Uterus (tissue), 4 donors: ENCODE data around the gene GTSF1L. TPM values are rescaled to one million over a fixed set of nuclear protein-coding genes. Genes with fewer than 3 reads are reported as not detected.

Experiments
- DNase-seq, 2 donors: peaks; one replicate each; pipeline ENCODE4 v3.0.0-alpha.2; 2019 to 2020
- H3K27ac ChIP-seq, 2 donors: fragments of 200-600 bp; sonication (generic); 1 replicate in 1 of 2; 2 replicates in 1 of 2; pipeline ENCODE4 v1.5.1; 2016 to 2018
- H3K27me3 ChIP-seq, 2 donors: fragments of 200-600 bp; sonication (generic); one replicate each; pipeline ENCODE4 v1.5.1; 2018 to 2019; ENCODE audit warnings: control low read depth in 1 of 2
- H3K36me3 ChIP-seq, 2 donors: fragments of 200-600 bp; sonication (generic); one replicate each; pipeline ENCODE4 v1.5.1; 2019; ENCODE audit warnings: control low read depth in 1 of 2
- H3K4me1 ChIP-seq, 2 donors: fragments of 200-600 bp; sonication (generic); one replicate each; pipeline ENCODE4 v1.5.1; 2018 to 2019; ENCODE audit warnings: control low read depth in 1 of 2
- H3K4me3 ChIP-seq, 2 donors: fragments of 200-600 bp; sonication (generic); 1 replicate in 1 of 2; 2 replicates in 1 of 2; pipeline ENCODE4 v1.5.1; 2018 to 2019; ENCODE audit warnings: mild to moderate bottlenecking in 1 of 2
- H3K9me3 ChIP-seq, 2 donors: fragments of 200-600 bp; sonication (generic); one replicate each; pipeline ENCODE4 v1.5.1; 2019; ENCODE audit warnings: control low read depth in 1 of 2
- POLR2A ChIP-seq, 2 donors: fragments of 450-650 bp; IDR thresholded peaks; one replicate each; pipeline ENCODE4 v1.6.1; 2016; ENCODE audit warnings: antibody characterized with exemption in 2 of 2, mild to moderate bottlenecking in 1 of 2, moderate library complexity in 1 of 2
- intact Hi-C: fragments of 100-400 bp; cut with DNase I; formaldehyde crosslinking; loops from one replicate; pipeline ENCODE4 v1.15.1; 2023; ENCODE audit warnings: low total_unique reads
- total RNA-seq, 4 donors: library from RNA; depleted of rRNA in 3 of 4; stranded (reverse); fragments of >200 nt in 3 of 4; gene quantifications; one replicate each; pipeline versions ENCODE4 v1.1.0 to v1.2.4, GENCODE V29; 2014 to 2023
- TF ChIP-seq, protein P1 (sequence below), 4 experiments: fragments of 200-600 bp in 2 of 4; fragments of 450-650 bp in 2 of 4; sonication (generic) in 2 of 4; IDR thresholded peaks; one replicate each; pipeline ENCODE4 v1.5.1; 2016 to 2019; ENCODE audit warnings: antibody characterized with exemption in 4 of 4, mild to moderate bottlenecking in 2 of 4, moderate library complexity in 1 of 4
- donor health status: DM: yes; HTN: yes; CAD: no.

GTSF1L gene
- total RNA-seq, 4 donors from 2014 or later = not detected

DNA sequence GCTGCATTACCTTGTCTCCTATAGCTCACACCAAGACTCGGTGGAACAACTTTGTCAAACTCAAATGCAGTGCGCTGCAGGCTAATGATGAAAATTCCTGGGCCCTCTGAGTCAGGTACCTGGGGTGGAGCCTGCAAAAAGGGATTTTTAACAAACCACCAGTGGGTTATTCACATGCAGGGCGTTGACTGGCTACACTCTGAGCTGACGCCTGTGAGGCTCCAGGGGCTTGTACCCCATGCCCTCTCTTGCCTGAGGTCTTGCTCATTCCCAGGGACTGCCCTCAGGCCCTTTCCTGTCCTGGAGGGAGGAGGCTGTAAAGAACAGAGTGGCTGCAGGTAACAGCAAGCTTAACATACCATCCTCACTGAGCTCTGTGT, 9.2 kb downstream of the GTSF1L start:
- Histone ChIP-seq H3K9me3 (no peaks in the 10 kb centered on the region), H3K4me1 (no peaks in the 10 kb centered on the region), H3K27ac (no peak overlapping the region), H3K36me3 (no peaks in the 10 kb centered on the region), H3K27me3 (no peaks in the 10 kb centered on the region), H3K4me3 (no peak overlapping the region)
- TF ChIP-seq, protein P1, sequence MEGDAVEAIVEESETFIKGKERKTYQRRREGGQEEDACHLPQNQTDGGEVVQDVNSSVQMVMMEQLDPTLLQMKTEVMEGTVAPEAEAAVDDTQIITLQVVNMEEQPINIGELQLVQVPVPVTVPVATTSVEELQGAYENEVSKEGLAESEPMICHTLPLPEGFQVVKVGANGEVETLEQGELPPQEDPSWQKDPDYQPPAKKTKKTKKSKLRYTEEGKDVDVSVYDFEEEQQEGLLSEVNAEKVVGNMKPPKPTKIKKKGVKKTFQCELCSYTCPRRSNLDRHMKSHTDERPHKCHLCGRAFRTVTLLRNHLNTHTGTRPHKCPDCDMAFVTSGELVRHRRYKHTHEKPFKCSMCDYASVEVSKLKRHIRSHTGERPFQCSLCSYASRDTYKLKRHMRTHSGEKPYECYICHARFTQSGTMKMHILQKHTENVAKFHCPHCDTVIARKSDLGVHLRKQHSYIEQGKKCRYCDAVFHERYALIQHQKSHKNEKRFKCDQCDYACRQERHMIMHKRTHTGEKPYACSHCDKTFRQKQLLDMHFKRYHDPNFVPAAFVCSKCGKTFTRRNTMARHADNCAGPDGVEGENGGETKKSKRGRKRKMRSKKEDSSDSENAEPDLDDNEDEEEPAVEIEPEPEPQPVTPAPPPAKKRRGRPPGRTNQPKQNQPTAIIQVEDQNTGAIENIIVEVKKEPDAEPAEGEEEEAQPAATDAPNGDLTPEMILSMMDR (IDR thresholded peaks at IDR 0.05) = no peak
- no peak for TF ChIP-seq POLR2A (IDR thresholded peaks at IDR 0.05)
- intact Hi-C loops = no loop called here
- DNase-seq = no peak

DNA sequence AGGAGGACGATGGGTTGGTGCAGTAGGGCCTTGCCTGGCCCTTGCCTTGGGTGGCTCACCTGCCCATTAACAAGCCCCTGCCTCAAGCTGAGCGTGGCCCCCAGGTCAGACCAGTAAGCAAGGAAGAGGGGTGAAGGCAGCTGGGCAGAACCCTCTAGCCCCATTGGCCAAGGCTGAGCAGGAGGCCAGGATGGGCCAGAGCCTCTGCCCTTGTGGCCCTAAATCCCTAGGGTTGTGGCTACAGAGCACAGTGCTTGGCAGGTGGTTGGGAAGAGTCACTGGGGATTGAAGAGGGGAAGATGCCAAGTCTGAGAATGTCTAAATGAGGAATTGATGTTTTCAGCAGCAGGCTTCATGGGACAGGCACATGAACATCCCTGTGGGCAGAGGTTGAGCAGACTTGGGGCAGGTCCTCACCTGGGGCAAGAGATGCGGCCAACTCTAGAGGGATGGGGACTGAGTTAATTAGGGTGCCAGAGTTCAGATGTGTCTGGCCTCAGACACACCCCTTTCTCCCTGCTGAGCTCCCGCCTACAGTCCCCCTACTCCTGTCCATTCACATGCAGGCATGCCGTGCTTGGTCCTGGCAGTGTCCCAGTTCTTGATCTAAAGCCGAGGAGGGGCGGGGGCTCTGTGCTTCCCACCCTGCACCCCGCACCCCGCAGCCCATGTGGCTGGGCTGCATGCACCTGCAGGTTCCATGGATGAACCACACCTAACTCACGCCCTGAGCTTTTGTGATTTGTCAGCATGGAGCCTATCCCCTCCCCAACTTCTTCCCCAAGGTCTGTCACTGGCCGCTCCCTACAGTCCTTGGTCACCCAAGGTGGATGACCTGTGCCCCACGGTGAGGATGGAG, 9.8 kb downstream of the GTSF1L start:
- no peak for TF ChIP-seq POLR2A (IDR thresholded peaks at IDR 0.05)
- TF ChIP-seq, protein P1 (IDR thresholded peaks at IDR 0.05) = no peak
- H3K36me3 ChIP-seq = no peaks in the 10 kb centered on the region
- H3K4me3 ChIP-seq = no peak overlapping the region
- H3K27me3 ChIP-seq = no peaks in the 10 kb centered on the region
- no peaks in the 10 kb centered on the region for H3K4me1 ChIP-seq
- DNase-seq = no peak
- H3K9me3 ChIP-seq = no peaks in the 10 kb centered on the region
- H3K27ac ChIP-seq = no peak overlapping the region
- intact Hi-C loops = no loop called here

DNA sequence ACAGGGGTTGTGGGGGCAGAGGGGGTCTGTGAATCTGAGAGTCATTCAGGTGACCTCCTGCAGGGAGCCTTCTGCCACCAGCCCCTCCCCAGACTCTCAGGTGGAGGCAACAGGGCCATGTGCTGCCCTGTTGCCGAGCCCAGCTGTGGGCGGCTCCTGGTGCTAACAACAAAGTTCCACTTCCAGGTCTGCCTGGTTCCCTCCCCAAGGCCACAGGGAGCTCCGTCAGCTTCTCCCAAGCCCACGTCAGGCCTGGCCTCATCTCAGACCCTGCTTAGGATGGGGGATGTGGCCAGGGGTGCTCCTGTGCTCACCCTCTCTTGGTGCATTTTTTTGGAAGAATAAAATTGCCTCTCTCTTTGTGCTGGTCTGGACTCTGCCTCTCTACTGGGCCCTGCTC, 10.7 kb downstream of the GTSF1L start:
- Histone ChIP-seq H3K4me1 (no peaks in the 10 kb centered on the region), H3K36me3 (no peaks in the 10 kb centered on the region), H3K9me3 (no peaks in the 10 kb centered on the region), H3K27ac (no peak overlapping the region), H3K27me3 (no peaks in the 10 kb centered on the region), H3K4me3 (no peak overlapping the region)
- no peak for DNase-seq
- TF ChIP-seq POLR2A (IDR thresholded peaks at IDR 0.05) = no peak
- TF ChIP-seq, protein P1 (IDR thresholded peaks at IDR 0.05) = no peak
- intact Hi-C loops = no loop called here

DNA sequence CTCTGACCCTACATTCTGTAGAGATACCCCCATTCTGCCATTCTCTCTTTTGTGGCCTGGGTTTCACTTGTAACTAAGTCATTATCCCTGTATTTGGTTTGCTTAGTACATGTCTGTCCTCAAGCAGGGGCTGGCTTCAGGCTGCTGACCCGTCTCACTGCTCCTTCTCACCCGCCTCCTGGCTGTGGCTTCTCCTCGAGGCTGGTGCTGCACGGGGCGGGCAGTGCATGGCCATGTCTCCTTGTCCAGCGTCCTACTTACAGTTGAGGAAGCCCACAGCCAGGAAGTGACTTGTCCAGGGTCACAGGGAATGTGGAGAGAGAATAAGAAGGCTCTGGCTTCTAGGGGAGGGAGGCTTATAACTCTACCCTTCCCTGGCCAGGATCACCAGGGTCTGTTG, 11.3 kb downstream of the GTSF1L start:
- no peaks in the 10 kb centered on the region for H3K4me1 ChIP-seq
- no peak overlapping the region for H3K4me3 ChIP-seq
- no peak overlapping the region for H3K27ac ChIP-seq
- no peaks in the 10 kb centered on the region for H3K9me3 ChIP-seq
- H3K36me3 ChIP-seq = no peaks in the 10 kb centered on the region
- no peaks in the 10 kb centered on the region for H3K27me3 ChIP-seq
- TF ChIP-seq, protein P1 (IDR thresholded peaks at IDR 0.05) = no peak
- TF ChIP-seq POLR2A (IDR thresholded peaks at IDR 0.05) = no peak
- DNase-seq = no peak
- intact Hi-C loops = no loop called here

DNA sequence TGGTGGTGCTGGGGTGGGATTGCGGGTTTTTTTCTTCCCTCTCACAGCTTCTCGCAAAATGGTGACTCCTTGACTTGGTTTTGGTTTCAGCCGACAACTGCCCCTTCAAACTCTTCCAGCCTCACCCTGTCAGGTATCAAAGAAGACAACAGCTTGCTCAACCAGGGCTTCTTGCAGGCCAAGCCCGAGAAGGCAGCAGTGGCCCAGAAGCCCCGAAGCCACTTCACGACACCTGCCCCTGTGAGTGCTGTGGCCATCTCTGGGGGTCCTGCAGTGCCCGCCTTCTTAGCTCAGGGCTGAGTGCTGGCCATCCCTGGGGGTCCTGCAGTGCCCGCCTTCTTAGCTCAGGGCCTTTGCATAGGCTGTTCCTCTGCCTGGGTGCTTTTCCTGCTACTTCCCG, 11.8 kb downstream of the GTSF1L start:
- intact Hi-C loops = no loop called here
- Histone ChIP-seq H3K4me1 (no peaks in the 10 kb centered on the region), H3K36me3 (no peaks in the 10 kb centered on the region), H3K9me3 (no peaks in the 10 kb centered on the region), H3K4me3 (no peak overlapping the region), H3K27ac (no peak overlapping the region), H3K27me3 (no peaks in the 10 kb centered on the region)
- TF ChIP-seq, protein P1 (IDR thresholded peaks at IDR 0.05) = no peak
- no peak for TF ChIP-seq POLR2A (IDR thresholded peaks at IDR 0.05)
- DNase-seq = no peak
